Measurements from ENCODE around the gene OGT. TPM values are rescaled to one million over a fixed set of nuclear protein-coding genes. Genes with fewer than 3 reads are reported as not detected.

The OGT gene
- total RNA-seq, 4 donors from 2014 or later, result 168 to 233 (median 191) TPM

- TF ChIP-seq CTCF (IDR thresholded peaks at IDR 0.05; ENCODE audit: low read depth), result no peak
Observed at GRCh38 chrX:71579136-71579989, 46.5 kb downstream of the OGT start.

GRCh38 chrX:71579990-71580380 lies 47.1 kb downstream of the OGT start:
- TF ChIP-seq CTCF (IDR thresholded peaks at IDR 0.05; ENCODE audit: low read depth), result no peak

- TF ChIP-seq CTCF (IDR thresholded peaks at IDR 0.05; ENCODE audit: low read depth), result no peak
Observed at GRCh38 chrX:71581210-71581609, 48.3 kb downstream of the OGT start.

- TF ChIP-seq CTCF (IDR thresholded peaks at IDR 0.05; ENCODE audit: low read depth), result no peak
Observed at GRCh38 chrX:71586929-71587328, 54.0 kb downstream of the OGT start.

- no peak for TF ChIP-seq CTCF (IDR thresholded peaks at IDR 0.05; ENCODE audit: low read depth)
Observed at GRCh38 chrX:71599965-71600364, 67.1 kb downstream of the OGT start.

- TF ChIP-seq CTCF (IDR thresholded peaks at IDR 0.05; ENCODE audit: low read depth), result no peak
Observed at GRCh38 chrX:71603618-71604017, 70.7 kb downstream of the OGT start.

GRCh38 chrX:71604141-71604540 lies 71.2 kb downstream of the OGT start:
- TF ChIP-seq CTCF (IDR thresholded peaks at IDR 0.05; ENCODE audit: low read depth), result no peak
